Femur (tissue), 1 donor: Measurements from ENCODE around the gene ZNF776.
"Not testable (repeated sequence)": the region's sequence is repeated elsewhere in the genome, so short reads cannot be mapped to it uniquely, and the experiment has no call there.

Experiments used
- DNase-seq: peaks from one replicate; pipeline ENCODE4 v3.0.0-alpha.2; 2017

Gene ZNF776

GRCh38 chr19:57779220-57779845 lies 32.7 kb downstream of the ZNF776 start:
- no peak for DNase-seq

GRCh38 chr19:57786286-57786685 lies 39.7 kb downstream of the ZNF776 start:
- DNase-seq, result no peak

GRCh38 chr19:57786906-57787305 lies 40.3 kb downstream of the ZNF776 start:
- DNase-seq, result no peak

GRCh38 chr19:57788114-57788692 lies 41.6 kb downstream of the ZNF776 start:
- no peak for DNase-seq

- no peak for DNase-seq
Measured at GRCh38 chr19:57789288-57789687, 42.7 kb downstream of the ZNF776 start.

- DNase-seq, result not testable (repeated sequence)
Measured at GRCh38 chr19:57796580-57796979, 50.0 kb downstream of the ZNF776 start.

- no peak for DNase-seq
Measured at GRCh38 chr19:57800696-57801095, 54.1 kb downstream of the ZNF776 start.

GRCh38 chr19:57802269-57802668 lies 55.7 kb downstream of the ZNF776 start:
- no peak for DNase-seq

- DNase-seq, result no peak
Measured at GRCh38 chr19:57803265-57803593, 56.6 kb downstream of the ZNF776 start.

GRCh38 chr19:57803594-57804325 lies 57.1 kb downstream of the ZNF776 start:
- peak; percentile 55 for DNase-seq

- DNase-seq, result no peak
Measured at GRCh38 chr19:57807541-57807940, 60.9 kb downstream of the ZNF776 start.
